HG03439 (cell line): ENCODE results near the gene TECPR2.
"Not testable (repeated sequence)": the region's sequence is repeated elsewhere in the genome, so short reads cannot be mapped to it uniquely, and the experiment has no call there.

ENCODE experiments used
- ATAC-seq: cut with Tn5 transposase; IDR thresholded peaks from one replicate; pipeline ENCODE4 v1.9.1; 2021; ENCODE audit warnings: mild to moderate bottlenecking, moderate library complexity; ENCODE audit not compliant: unreplicated experiment

TECPR2 gene

GRCh38 chr14:102545461-102546265 lies 182.9 kb downstream of the TECPR2 start:
- ATAC-seq, result no peak

GRCh38 chr14:102548616-102549240 lies 186.0 kb downstream of the TECPR2 start:
- no peak for ATAC-seq

- not testable (repeated sequence) for ATAC-seq
Observed at GRCh38 chr14:102550927-102551401, 188.2 kb downstream of the TECPR2 start.
